HepG2 (cell line): ENCODE measurements around the gene ADGRG1. TPM values are rescaled to one million over a fixed set of nuclear protein-coding genes. Genes with fewer than 3 reads are reported as not detected.

ENCODE experiments used
- ATAC-seq: fragments of 200-7000 bp; cut with Tn5 transposase; 3 replicates; pipeline ENCODE4 v1.9.1; 2020; ENCODE audit warnings: mild to moderate bottlenecking, moderate library complexity
- BruUV-seq: library from RNA; stranded (reverse); fragments of 400-500 nt; replicated peaks from 2 replicates; lab custom pipeline; 2021; lab: Mats Ljungman, UMichigan
- CTCF ChIA-PET: fragments of 300-600 bp; formaldehyde crosslinking; extraction: SDS; loops from one replicate; lab custom pipeline; 2021; ENCODE audit warnings: low total read pairs, inconsistent platforms, low intra/inter-chr PET ratio; lab: Yijun Ruan, JAX
- POLR2A ChIA-PET: fragments of 350-600 bp; sonication (Branson Sonifier 250); formaldehyde crosslinking; loops from one replicate; lab custom pipeline; 2020; ENCODE audit warnings: antibody characterized with exemption, inconsistent platforms; lab: Yijun Ruan, JAX
- DNase-seq: peaks from one replicate; pipeline ENCODE4 v3.0.0-alpha.2; 2015; ENCODE audit warnings: low spot score
- FAIRE-seq: peaks from 3 replicates; lab custom pipeline; 2011; peaks lifted over from hg19 to GRCh38; lab: Jason Lieb, UNC
- H2AFZ ChIP-seq: one replicate; pipeline ENCODE4 v1.6.1; 2011; ENCODE audit warnings: low read length, inconsistent platforms
- H3K27ac ChIP-seq: fragments of 300-600 bp; 3 replicates; pipeline ENCODE4 v1.8.0; 2011; ENCODE audit warnings: mixed run types, mild to moderate bottlenecking, mixed read lengths, low read length, inconsistent platforms; ENCODE audit not compliant: insufficient read depth; ENCODE audit errors: extremely low read length
- H3K27me3 ChIP-seq, 2 experiments: fragments of 200-600 bp in 1 of 2; 2 replicates in 1 of 2; 3 replicates in 1 of 2; pipeline versions ENCODE4 v1.6.0 to v1.8.0; 2011; ENCODE audit warnings: low read length in 2 of 2, mild to moderate bottlenecking in 2 of 2, moderate library complexity in 2 of 2, inconsistent platforms in 1 of 2; ENCODE audit not compliant: insufficient read depth in 2 of 2, control insufficient read depth in 1 of 2
- H3K36me3 ChIP-seq, 2 experiments: fragments of 200-600 bp in 1 of 2; replicated peaks in 1 of 2; 2 replicates in 1 of 2; 3 replicates in 1 of 2; pipeline versions ENCODE4 v1.5.1 to v1.8.0; 2011; ENCODE audit warnings: low read length in 2 of 2, inconsistent platforms in 1 of 2; ENCODE audit not compliant: insufficient read depth in 2 of 2, control insufficient read depth in 1 of 2
- H3K4me1 ChIP-seq: 2 replicates; pipeline ENCODE4 v1.5.1; 2012; ENCODE audit warnings: low read length, inconsistent platforms; ENCODE audit not compliant: insufficient read depth
- H3K4me2 ChIP-seq: 2 replicates; pipeline ENCODE4 v1.6.0; 2011; ENCODE audit warnings: low read depth, low read length, inconsistent platforms
- H3K4me3 ChIP-seq, 3 experiments: fragments of 200-600 bp in 1 of 3; sonication (generic), shearing (Covaris generic) in 1 of 3; replicated peaks in 1 of 3; 2 replicates each; pipeline ENCODE4 v1.5.1; 2011 to 2016; ENCODE audit warnings: low read length in 3 of 3, inconsistent platforms in 2 of 3, low read depth in 2 of 3, mild to moderate bottlenecking in 2 of 3, control low read depth in 1 of 3, mixed read lengths in 1 of 3; ENCODE audit not compliant: insufficient read depth in 1 of 3
- H3K79me2 ChIP-seq: one replicate; pipeline ENCODE4 v1.6.1; 2011; ENCODE audit warnings: low read length, inconsistent platforms; ENCODE audit not compliant: insufficient read depth
- H3K9ac ChIP-seq: 2 replicates; pipeline ENCODE4 v1.6.0; 2011; ENCODE audit warnings: mild to moderate bottlenecking, low read depth, low read length, inconsistent platforms; ENCODE audit not compliant: insufficient read depth
- H3K9me3 ChIP-seq: 2 replicates; pipeline ENCODE4 v1.5.1; 2012; ENCODE audit warnings: mild to moderate bottlenecking, low read length
- H4K20me1 ChIP-seq: 2 replicates; pipeline ENCODE4 v1.6.0; 2011; ENCODE audit warnings: inconsistent platforms, mild to moderate bottlenecking, low read length, moderate library complexity; ENCODE audit not compliant: insufficient read depth
- ARID5B ChIP-seq: IDR thresholded peaks from 2 replicates; pipeline ENCODE4 v1.4.0; 2020; ENCODE audit warnings: mild to moderate bottlenecking, missing genetic modification reagents
- CCDC6 ChIP-seq: sonication (generic); formaldehyde crosslinking; IDR thresholded peaks from 2 replicates; pipeline ENCODE4 v1.8.1; 2022; ENCODE audit warnings: mild to moderate bottlenecking, missing genetic modification reagents, moderate library complexity
- CHD4 ChIP-seq: fragments of 200-600 bp; sonication (generic); IDR thresholded peaks from 2 replicates; pipeline ENCODE4 v1.7.0; 2017; ENCODE audit warnings: mild to moderate bottlenecking, low read length, borderline replicate concordance
- GRHL1 ChIP-seq: sonication (generic); formaldehyde crosslinking; conservative IDR thresholded peaks from 2 replicates; pipeline ENCODE4 v1.8.0; 2022; ENCODE audit warnings: missing genetic modification reagents
- NFE2L1 ChIP-seq: sonication (generic); formaldehyde crosslinking; IDR thresholded peaks from 2 replicates; pipeline ENCODE4 v1.4.0; 2020; ENCODE audit warnings: missing genetic modification reagents, mild to moderate bottlenecking, borderline replicate concordance
- PHF8 ChIP-seq: sonication (generic); formaldehyde crosslinking; IDR thresholded peaks from 2 replicates; pipeline ENCODE4 v1.5.0; 2020; ENCODE audit warnings: missing genetic modification reagents
- POLR2G ChIP-seq: fragments of 200-400 bp; formaldehyde crosslinking; IDR thresholded peaks from 2 replicates; pipeline ENCODE4 v1.6.1; 2018; ENCODE audit warnings: mild to moderate bottlenecking, low read depth, low read length, moderate library complexity
- RARG ChIP-seq: sonication (generic); formaldehyde crosslinking; IDR thresholded peaks from 2 replicates; pipeline ENCODE4 v1.4.0; 2020; ENCODE audit warnings: low read depth, mild to moderate bottlenecking, missing genetic modification reagents
- ZNF280D ChIP-seq: sonication (generic); formaldehyde crosslinking; IDR thresholded peaks from 2 replicates; pipeline ENCODE4 v1.5.1; 2020; ENCODE audit warnings: mild to moderate bottlenecking, missing genetic modification reagents
- ZNF451 ChIP-seq: sonication (generic); formaldehyde crosslinking; IDR thresholded peaks from 2 replicates; pipeline ENCODE4 v1.5.0; 2020; ENCODE audit warnings: mild to moderate bottlenecking, missing genetic modification reagents
- ZNF484 ChIP-seq: sonication (generic); formaldehyde crosslinking; IDR thresholded peaks from 2 replicates; pipeline ENCODE4 v1.5.1; 2020; ENCODE audit warnings: mild to moderate bottlenecking, low read depth, missing genetic modification reagents, borderline replicate concordance
- ZNF761 ChIP-seq: sonication (generic); formaldehyde crosslinking; conservative IDR thresholded peaks from 2 replicates; pipeline ENCODE4 v1.4.0; 2020; ENCODE audit warnings: mild to moderate bottlenecking, missing genetic modification reagents
- ZNF772 ChIP-seq: sonication (generic); formaldehyde crosslinking; IDR thresholded peaks from 2 replicates; pipeline ENCODE4 v1.5.0; 2020; ENCODE audit warnings: mild to moderate bottlenecking, missing genetic modification reagents
- WGBS: methylation state at CpG from one replicate; pipeline ENCODE4 v1.1.6; 2017; ENCODE audit warnings: low lambda C conversion rate; 5-methylcytosine and 5-hydroxymethylcytosine counted together
- in situ Hi-C: cut with HindIII; loops from 2 replicates; pipeline ENCODE4 v1.10.0; 2017; ENCODE audit warnings: low pct_unique_long_range_greater_than_20kb; ENCODE audit not compliant: extremely low pct_ligation_motif_present
- intact Hi-C: fragments of 100-400 bp; cut with micrococcal nuclease; formaldehyde crosslinking; loops from one replicate; pipeline ENCODE4 v1.10.0; 2022; ENCODE audit not compliant: unreplicated experiment
- polyA plus RNA-seq, 8 experiments: library from polyadenylated mRNA; depleted of rRNA in 3 of 8; stranded (reverse) in 7 of 8; unstranded in 1 of 8; fragments of >200 nt; fragmentation: Illumina TruSeq in 4 of 8; extraction: Trizol in 4 of 8; gene quantifications; 2 replicates each; pipeline versions ENCODE4 v1.2.1 to v1.2.3, GENCODE V29; 2011 to 2016; ENCODE audit warnings: low read depth in 4 of 8, missing spikeins in 1 of 8, mixed read lengths in 1 of 8; ENCODE audit not compliant: insufficient read depth in 1 of 8
- total RNA-seq, 5 experiments: library from RNA; depleted of rRNA; stranded (reverse); fragments of >200 nt; fragmentation: Illumina TruSeq; extraction: Trizol; gene quantifications; 2 replicates each; pipeline ENCODE4 v1.2.3, GENCODE V29; 2016; ENCODE audit warnings: low read depth in 1 of 5

The ADGRG1 gene
- total and polyA plus RNA-seq, 2 of the 13 experiments (the other 11 are each of a cell fraction or from before 2014, with no cell fraction given) = 2.7 to 5.9 TPM

- no peak for TF ChIP-seq ARID5B (CRISPR knock-in tag)
These were observed 1.3 kb downstream of the ADGRG1 start (continued) for GRCh38 chr16:57629516-57630406.

- Histone ChIP-seq H3K27me3 (no peaks in the 10 kb centered on the region), H3K27ac (no peak overlapping the region), H3K36me3 (no peaks in the 10 kb centered on the region), H3K9ac (no peak overlapping the region), H2AFZ (no peak overlapping the region), H3K79me2 (no peaks in the 10 kb centered on the region), H3K4me2 (no peak overlapping the region), H4K20me1 (no peaks in the 10 kb centered on the region), H3K4me1 (peaks cover 30% of the 10 kb centered on the region), H3K4me3 (no peak overlapping the region), H3K9me3 (no peaks in the 10 kb centered on the region)
- in situ Hi-C loops (no loop called here), intact Hi-C loops (no loop called here)
- POLR2A ChIA-PET = interaction anchor here (0.9 kb wide), 1 partner anchor 23 kb away, joined by 3 read pairs; no protein-coding TSS in a partner anchor
- FAIRE-seq = no peak
- no peak for ATAC-seq
- no peak for DNase-seq
- CTCF ChIA-PET = no interaction called here
- WGBS = 78% methylated on average over 10 of the region's 10 CpGs
- no TSS peak for BruUV-seq
- TF ChIP-seq ZNF280D (CRISPR knock-in tag) = no peak
- TF ChIP-seq RARG (CRISPR knock-in tag) = no peak
- TF ChIP-seq PHF8 (CRISPR knock-in tag) = no peak
- TF ChIP-seq NFE2L1 (CRISPR knock-in tag) = no peak
- no peak for TF ChIP-seq ZNF484 (CRISPR knock-in tag)
- no peak for TF ChIP-seq ZNF451 (CRISPR knock-in tag)
- no peak for TF ChIP-seq ZNF772 (CRISPR knock-in tag)
- no peak for TF ChIP-seq POLR2G
- no peak for TF ChIP-seq CHD4
- no peak for TF ChIP-seq ZNF761 (CRISPR knock-in tag)
- no peak for TF ChIP-seq GRHL1 (CRISPR knock-in tag)
- no peak for TF ChIP-seq CCDC6 (CRISPR knock-in tag)
These were observed 2.0 kb downstream of the ADGRG1 start for GRCh38 chr16:57630407-57630797.
